HepG2 (cell line): Measurements from ENCODE around the gene ADAMTS13. TPM values are rescaled to one million over a fixed set of nuclear protein-coding genes. Genes with fewer than 3 reads are reported as not detected.

Experiments
- CSRNP1 ChIP-seq: sonication (generic); formaldehyde crosslinking; IDR thresholded peaks from 2 replicates; pipeline ENCODE4 v1.8.1; 2023; ENCODE audit warnings: mild to moderate bottlenecking, missing genetic modification reagents
- ETV6 ChIP-seq: sonication (generic); formaldehyde crosslinking; conservative IDR thresholded peaks from 2 replicates; pipeline ENCODE4 v1.4.0; 2020; ENCODE audit warnings: missing genetic modification reagents
- GATA4 ChIP-seq: sonication (generic); IDR thresholded peaks from 2 replicates; pipeline ENCODE4 v1.6.1; 2016; ENCODE audit warnings: antibody characterized with exemption, low read depth, borderline replicate concordance
- HNRNPK ChIP-seq: fragments of 200-400 bp; formaldehyde crosslinking; IDR thresholded peaks from 2 replicates; pipeline ENCODE4 v1.6.1; 2018; ENCODE audit warnings: low read length, low read depth, moderate library complexity, mild to moderate bottlenecking; ENCODE audit not compliant: poor library complexity, severe bottlenecking
- HNRNPL ChIP-seq: fragments of 200-400 bp; formaldehyde crosslinking; IDR thresholded peaks from 2 replicates; pipeline ENCODE4 v1.6.1; 2017; ENCODE audit warnings: mild to moderate bottlenecking, low read depth, low read length
- LCORL ChIP-seq, 2 experiments: fragments of 450-650 bp in 1 of 2; sonication (generic) in 1 of 2; formaldehyde crosslinking in 1 of 2; IDR thresholded peaks; 2 replicates each; pipeline versions ENCODE4 v1.5.0 to v1.6.1; 2017 to 2020; ENCODE audit warnings: antibody characterized with exemption in 1 of 2, missing genetic modification reagents in 1 of 2
- MAZ ChIP-seq, 2 experiments: sonication (generic) in 1 of 2; formaldehyde crosslinking in 1 of 2; IDR thresholded peaks; 2 replicates each; pipeline versions ENCODE4 v1.5.0 to v1.6.1; 2012 to 2020; ENCODE audit warnings: low read depth in 2 of 2, mild to moderate bottlenecking in 2 of 2, borderline replicate concordance in 1 of 2, improper control_type of control experiment in 1 of 2, low read length in 1 of 2, missing genetic modification reagents in 1 of 2, moderate library complexity in 1 of 2
- PHB2 ChIP-seq: fragments of 450-650 bp; IDR thresholded peaks from 2 replicates; pipeline ENCODE4 v1.6.1; 2018; ENCODE audit not compliant: partially characterized antibody
- RBAK ChIP-seq: sonication (generic); formaldehyde crosslinking; IDR thresholded peaks from 2 replicates; pipeline ENCODE4 v1.5.1; 2020; ENCODE audit warnings: mild to moderate bottlenecking, missing genetic modification reagents
- SIN3B ChIP-seq: fragments of 150-350 bp; IDR thresholded peaks from 2 replicates; pipeline ENCODE4 v1.6.1; 2014; ENCODE audit warnings: low read length
- ZBTB25 ChIP-seq: IDR thresholded peaks from 2 replicates; pipeline ENCODE4 v1.6.1; 2018; ENCODE audit warnings: missing genetic modification reagents
- ZFP62 ChIP-seq: sonication (generic); formaldehyde crosslinking; IDR thresholded peaks from 2 replicates; pipeline ENCODE4 v1.4.0; 2020; ENCODE audit warnings: missing genetic modification reagents
- ZNF3 ChIP-seq: IDR thresholded peaks from 2 replicates; pipeline ENCODE4 v1.7.0; 2017; ENCODE audit warnings: inconsistent platforms
- ZNF34 ChIP-seq: sonication (generic); formaldehyde crosslinking; IDR thresholded peaks from 2 replicates; pipeline ENCODE4 v1.4.0; 2020; ENCODE audit warnings: mild to moderate bottlenecking, missing genetic modification reagents, borderline replicate concordance
- ZNF660 ChIP-seq: sonication (generic); formaldehyde crosslinking; IDR thresholded peaks from 2 replicates; pipeline ENCODE4 v1.5.1; 2020; ENCODE audit warnings: mild to moderate bottlenecking, low read depth, missing genetic modification reagents, borderline replicate concordance
- ZNF687 ChIP-seq: sonication (generic); formaldehyde crosslinking; IDR thresholded peaks from 2 replicates; pipeline ENCODE4 v1.5.1; 2020; ENCODE audit warnings: mild to moderate bottlenecking, missing genetic modification reagents, moderate library complexity
- ZNF747 ChIP-seq: sonication (generic); formaldehyde crosslinking; IDR thresholded peaks from 2 replicates; pipeline ENCODE4 v1.8.1; 2023; ENCODE audit warnings: missing genetic modification reagents, mild to moderate bottlenecking, borderline replicate concordance
- ZSCAN12 ChIP-seq: sonication (generic); formaldehyde crosslinking; IDR thresholded peaks from 2 replicates; pipeline ENCODE4 v1.9.0; 2021; ENCODE audit warnings: mild to moderate bottlenecking, missing genetic modification reagents
- ZSCAN21 ChIP-seq: sonication (generic); formaldehyde crosslinking; IDR thresholded peaks from 2 replicates; pipeline ENCODE4 v1.8.0; 2022; ENCODE audit warnings: mild to moderate bottlenecking, missing genetic modification reagents, moderate library complexity, borderline replicate concordance
- polyA plus RNA-seq, 8 experiments: library from polyadenylated mRNA; depleted of rRNA in 3 of 8; stranded (reverse) in 7 of 8; unstranded in 1 of 8; fragments of >200 nt; fragmentation: Illumina TruSeq in 4 of 8; extraction: Trizol in 4 of 8; gene quantifications; 2 replicates each; pipeline versions ENCODE4 v1.2.1 to v1.2.3, GENCODE V29; 2011 to 2016; ENCODE audit warnings: low read depth in 4 of 8, missing spikeins in 1 of 8, mixed read lengths in 1 of 8; ENCODE audit not compliant: insufficient read depth in 1 of 8
- total RNA-seq, 5 experiments: library from RNA; depleted of rRNA; stranded (reverse); fragments of >200 nt; fragmentation: Illumina TruSeq; extraction: Trizol; gene quantifications; 2 replicates each; pipeline ENCODE4 v1.2.3, GENCODE V29; 2016; ENCODE audit warnings: low read depth in 1 of 5

Gene ADAMTS13
- total and polyA plus RNA-seq, 2 of the 13 experiments (the other 11 are each of a cell fraction or from before 2014, with no cell fraction given) = 0.91 to 4.5 TPM

GRCh38 chr9:133394687-133395271, 27.4 kb upstream of the ADAMTS13 start (continued):
- TF ChIP-seq ZNF687 (CRISPR knock-in tag) (peak; percentile 74), ZBTB25 (no peak), ETV6 (CRISPR knock-in tag) (no peak), ZFP62 (no peak), LCORL (IDR thresholded peaks at IDR 0.05) (no peak), LCORL (CRISPR knock-in tag; IDR thresholded peaks at IDR 0.05) (peak; percentile 72), ZNF34 (CRISPR knock-in tag) (no peak), ZSCAN21 (CRISPR knock-in tag) (0 out of 2 replicates have a peak, but pooled peaks have one; percentile 21), ZNF660 (no peak), GATA4 (no peak), MAZ (IDR thresholded peaks at IDR 0.05; ENCODE audit: borderline replicate concordance, low read depth, low read length) (no peak), MAZ (CRISPR knock-in tag; IDR thresholded peaks at IDR 0.05; ENCODE audit: low read depth) (peak; percentile 39; the same call in 1 of the 2 replicates), HNRNPK (no peak), CSRNP1 (CRISPR knock-in tag) (no peak), ZSCAN12 (CRISPR knock-in tag) (no peak), ZNF747 (CRISPR knock-in tag) (no peak), SIN3B (no peak), HNRNPL (no peak), ZNF3 (CRISPR knock-in tag) (no peak), RBAK (CRISPR knock-in tag) (no peak), PHB2 (no peak)
